Occipital lobe (tissue), 2 donors: ENCODE measurements around the gene GNG12. TPM values are rescaled to one million over a fixed set of nuclear protein-coding genes. Genes with fewer than 3 reads are reported as not detected.

Source experiments
- DNase-seq: peaks from one replicate; lab custom pipeline; 2025; lab: John Stamatoyannopoulos, UW
- total RNA-seq: library from RNA; depleted of rRNA; stranded (reverse); fragments of >200 nt; gene quantifications from one replicate; pipeline ENCODE4 v1.2.3, GENCODE V29; 2014

Gene GNG12
- total RNA-seq, 1 donor from 2014 or later = 29.9 TPM

DNA sequence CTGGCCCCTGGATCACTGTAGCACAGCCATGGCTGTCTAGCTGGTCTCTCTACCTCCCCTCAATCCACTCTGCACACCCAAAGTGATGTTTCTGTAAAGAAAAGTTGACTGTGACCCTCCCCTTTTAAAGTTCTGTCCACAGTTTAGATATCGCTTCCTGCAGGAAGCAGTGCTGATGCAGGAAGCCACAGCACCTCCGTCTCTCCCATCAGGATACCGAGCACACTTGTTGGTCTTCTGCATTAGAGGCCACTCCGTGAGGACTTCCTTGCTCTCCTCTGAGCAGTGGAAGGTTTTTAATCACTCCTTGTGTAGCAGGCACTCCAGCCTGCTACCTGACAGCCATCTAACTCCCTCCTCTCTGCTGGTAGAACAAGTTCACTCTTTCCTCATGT is 78.7 kb downstream of the GNG12 start:
- no peak for DNase-seq

DNA sequence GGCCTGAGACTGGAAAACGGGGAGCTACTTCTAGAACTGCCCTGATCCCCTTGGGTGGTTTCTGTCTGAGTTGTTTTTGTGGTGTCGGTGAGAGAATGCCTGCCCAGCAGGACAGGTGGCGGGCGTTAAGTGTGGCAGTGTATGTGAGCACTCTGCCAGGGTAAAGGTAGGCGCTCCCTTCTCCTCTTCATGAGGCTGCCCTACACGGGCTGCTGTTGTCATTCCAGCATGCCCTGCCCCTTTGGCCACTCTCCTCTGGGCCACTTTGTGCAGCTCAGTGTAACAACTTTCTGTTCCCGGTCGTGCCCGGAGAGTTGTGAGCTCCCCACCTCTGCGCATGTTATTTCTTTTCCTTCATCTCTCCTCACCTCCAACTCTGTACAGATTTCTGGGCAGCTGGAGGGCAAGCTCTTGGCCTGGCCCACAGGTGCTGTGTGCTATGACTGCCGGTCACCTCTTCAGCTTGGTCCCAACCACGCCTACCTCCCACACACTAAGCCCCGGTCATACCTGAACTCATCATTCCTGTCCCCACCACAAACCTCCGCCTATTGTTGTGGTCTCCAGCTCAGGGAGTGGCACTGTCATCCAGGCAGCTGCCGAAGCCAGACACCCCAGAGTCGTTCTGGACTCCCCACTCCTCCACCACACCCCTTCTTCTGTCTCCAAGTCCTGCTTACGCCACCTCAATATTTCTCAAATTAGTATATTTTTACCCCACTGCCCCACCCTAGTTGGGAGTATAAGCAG is 79.3 kb downstream of the GNG12 start:
- no peak for DNase-seq

DNA sequence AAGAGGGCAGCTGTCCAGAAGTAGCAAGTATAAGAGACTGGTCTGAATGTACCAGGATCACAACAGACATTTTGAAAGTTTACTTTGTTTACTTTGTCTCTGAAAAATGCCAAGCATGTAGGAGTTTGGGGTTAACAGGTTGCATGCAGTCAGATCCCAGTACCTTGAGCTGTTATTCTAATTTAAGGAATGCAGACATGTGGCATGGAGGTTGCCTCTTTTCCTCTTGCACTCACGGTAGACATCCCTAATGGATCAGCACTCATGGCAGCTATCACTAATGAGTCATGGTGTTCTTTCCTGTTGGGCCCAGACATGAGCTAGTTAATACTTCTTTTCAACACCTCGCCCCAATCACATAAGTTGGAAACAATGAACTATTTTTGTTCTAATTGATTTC is 81.0 kb downstream of the GNG12 start:
- DNase-seq = no peak

DNA sequence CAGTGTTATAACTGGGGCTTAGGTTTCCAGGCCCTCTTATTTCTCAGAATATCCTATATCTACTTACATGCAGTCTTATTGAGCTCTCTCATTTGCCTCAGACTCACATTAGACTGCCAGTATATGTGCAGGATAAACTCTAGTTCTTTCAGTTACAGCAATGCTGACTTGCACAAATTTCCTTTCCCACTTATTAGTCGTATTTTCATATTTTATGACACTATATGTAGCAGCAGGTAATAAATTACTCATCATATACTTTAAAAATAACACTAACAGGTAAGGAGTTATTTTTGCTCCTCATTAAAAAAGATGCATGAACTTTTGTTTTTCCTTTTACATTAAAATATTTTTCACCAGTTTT is 82.6 kb downstream of the GNG12 start:
- DNase-seq = no peak

DNA sequence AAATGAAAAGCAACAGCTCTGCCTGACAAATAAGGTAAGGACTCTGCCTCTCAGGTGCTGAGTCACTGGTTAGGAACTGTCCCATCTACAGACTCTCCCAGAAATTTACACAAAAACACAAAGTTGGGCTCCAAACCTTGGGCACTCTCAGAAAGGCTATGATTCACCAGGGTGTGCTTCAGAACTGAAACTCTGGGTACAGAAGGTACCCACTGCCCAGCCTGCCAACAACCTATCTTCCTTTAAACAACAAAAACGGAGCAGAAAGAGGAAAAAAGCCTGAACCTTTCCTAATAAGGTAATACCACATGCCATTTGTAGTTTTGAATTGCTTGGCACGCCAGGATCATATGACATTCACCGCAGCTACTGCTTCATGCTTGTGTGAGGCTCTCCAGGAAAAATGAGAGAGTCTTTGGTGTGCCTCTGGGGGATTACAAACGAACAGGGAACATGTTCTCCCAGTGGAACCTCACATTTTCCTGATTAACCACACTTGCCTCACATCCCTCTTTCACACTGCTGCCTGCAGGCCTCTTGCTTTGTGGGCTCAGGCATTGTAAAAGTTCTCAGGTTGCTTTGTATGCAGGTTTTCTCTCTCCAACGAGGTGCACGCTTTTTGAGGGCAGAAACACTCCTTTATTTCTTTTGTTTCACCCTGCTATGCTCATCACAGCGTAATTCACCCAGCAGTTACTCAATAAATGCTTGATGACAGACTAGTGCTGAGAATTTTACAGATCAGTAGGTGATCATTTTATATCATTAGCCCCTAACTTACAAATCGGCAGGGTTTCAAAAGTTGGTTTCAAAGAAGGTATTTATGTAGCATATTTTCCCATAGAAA is 83.2 kb downstream of the GNG12 start:
- DNase-seq = no peak

DNA sequence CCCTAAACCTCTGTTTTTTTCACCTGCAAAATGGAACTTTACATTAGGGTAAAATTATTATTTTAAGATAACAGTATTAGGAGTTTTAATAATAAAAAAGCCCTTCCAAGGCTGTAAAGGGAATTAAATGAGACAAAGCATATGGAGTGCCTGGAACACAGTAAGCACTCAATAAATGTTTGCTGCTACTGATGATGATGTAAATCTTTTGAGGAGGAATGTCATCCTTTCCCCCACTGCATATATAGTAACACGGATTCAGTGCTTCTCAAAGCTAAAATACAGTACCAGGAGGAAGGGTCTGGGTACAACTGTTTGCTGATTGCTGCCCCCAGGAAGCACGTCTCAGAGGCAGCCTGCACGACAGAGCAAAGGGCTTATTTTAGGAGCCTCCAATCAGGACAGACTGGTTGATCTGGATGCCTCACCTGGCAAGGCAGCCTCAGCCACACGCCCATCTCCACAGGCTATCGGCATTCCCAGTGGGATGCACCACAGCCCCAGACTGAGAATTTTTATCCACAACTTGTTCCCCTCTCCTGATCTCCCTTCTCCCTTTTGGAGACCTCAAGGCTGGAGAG is 83.9 kb downstream of the GNG12 start:
- no peak for DNase-seq

DNA sequence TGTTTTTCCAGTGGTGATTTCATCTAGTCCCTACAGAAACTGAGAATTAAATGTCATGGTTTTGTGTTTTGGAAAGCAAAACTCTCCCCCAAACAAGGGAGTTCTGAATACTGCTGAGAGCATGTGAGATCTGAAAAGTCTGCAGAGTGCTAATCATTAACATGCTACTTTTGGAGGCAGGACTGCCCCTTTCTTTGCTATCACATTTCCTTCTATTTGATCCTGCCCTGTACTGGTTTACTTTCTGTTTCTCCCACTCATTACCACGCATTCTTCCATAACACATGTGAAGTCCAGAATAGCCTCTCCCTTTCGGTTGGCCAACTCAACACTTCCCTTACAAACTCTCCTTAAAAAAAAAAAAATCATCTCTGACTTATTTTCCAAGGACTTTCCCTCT is 84.6 kb downstream of the GNG12 start:
- DNase-seq = no peak

DNA sequence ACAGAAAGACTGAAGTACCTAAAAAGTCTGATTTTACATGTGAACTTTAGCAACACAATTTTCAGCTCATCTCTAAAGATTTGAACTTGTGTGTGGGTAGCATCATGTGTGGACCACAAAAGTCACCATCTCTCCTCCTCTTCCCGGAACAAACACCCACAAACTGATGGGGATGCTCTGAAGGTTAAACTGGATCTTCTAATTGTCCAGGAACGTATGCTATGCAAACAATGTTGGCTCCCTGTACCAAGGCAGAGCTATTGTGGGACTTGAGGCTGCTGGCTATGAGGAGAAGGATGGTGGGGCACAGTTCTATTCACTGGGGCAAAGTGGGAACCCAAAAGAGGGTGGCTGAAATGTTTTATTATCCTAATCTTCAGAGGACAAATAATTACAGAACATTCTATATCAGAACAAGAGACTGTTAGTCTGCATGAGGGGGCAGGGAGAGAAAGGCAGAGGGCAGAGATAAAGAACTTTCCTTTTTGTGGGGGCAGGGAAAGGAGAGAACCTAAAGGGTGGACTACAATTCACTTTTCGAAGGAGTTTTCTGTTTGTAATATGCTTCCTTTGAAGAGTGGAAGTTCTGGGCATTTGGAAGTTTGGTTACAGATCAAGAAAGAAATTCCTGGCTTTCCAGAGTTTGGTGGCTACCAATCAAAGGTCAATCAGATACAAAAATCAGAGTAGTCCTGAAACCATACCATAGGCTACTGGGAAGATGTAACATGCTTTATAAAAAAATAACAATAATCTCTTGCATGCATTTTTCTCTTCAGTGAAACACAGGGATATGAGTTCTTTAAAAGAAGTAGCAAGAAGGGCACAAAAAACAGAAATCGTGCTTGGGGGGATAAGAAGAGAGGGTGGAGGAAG is 85.4 kb downstream of the GNG12 start:
- no peak for DNase-seq

DNA sequence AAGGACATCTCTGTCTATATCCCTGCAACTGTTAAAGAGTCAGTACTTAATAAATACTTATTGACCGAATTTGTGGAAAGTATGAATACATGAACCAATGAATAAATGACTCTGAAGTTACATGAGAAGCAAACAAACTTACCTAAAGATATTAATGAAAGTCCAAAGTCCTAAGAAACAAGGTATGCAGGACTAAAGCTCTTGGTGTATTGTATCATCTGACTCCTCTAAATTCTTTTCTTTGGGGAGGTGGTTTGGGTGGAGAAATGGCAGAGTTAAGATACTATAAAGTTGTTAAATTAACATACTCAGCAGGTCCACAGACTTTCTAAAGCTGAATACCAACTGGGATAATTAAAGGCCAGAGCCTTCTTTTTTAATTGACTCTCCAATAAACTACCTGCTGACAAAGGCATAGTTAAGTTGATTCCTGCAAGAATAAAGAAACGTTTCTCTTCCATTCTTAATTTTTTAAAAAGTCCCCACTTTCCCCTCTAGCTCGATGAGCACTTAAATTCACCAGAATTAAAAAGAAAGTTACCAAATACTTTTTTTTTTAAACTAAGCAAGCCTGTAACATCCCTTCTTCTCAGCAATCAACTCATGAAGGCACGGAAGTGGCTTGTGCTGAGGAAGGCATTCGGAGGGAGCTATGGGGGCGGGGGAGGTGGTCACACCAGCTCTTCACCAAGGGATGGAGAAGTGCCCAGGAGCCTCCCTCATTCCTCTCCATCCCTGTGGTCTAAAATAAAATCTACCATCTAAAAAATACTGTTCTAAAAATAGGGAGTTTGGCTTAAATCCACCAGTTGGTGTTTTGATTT is 87.2 kb downstream of the GNG12 start:
- no peak for DNase-seq

DNA sequence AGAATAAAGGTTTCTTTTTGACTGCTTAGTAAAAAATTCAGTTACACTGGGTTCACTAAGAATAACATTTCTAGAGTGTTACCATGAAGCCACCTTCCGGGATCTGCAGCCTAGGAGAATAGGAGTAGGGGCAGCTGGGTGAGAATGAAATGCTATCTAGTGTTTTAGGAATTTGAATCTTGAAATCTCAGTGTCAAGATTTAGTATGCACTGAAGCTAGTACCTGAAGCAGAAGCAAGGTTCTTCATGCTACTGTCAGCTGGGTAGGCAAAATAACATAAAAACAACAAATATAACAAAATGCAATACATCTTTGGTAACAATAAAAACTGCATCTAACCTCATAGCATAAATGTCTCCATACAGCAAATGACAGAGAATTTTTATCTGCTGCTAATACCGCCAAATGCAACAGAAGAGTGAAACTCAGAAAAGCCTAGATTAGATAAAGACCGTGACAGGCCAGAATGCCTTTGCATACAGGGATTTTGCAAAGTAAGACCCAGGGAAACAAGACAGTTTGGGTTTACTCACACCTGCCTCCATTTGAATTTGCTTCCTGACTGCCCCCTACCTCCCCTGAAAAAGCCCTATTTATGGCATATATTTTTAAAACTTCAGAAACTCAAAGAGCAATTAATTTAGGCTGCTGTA is 90.1 kb downstream of the GNG12 start:
- DNase-seq = no peak

DNA sequence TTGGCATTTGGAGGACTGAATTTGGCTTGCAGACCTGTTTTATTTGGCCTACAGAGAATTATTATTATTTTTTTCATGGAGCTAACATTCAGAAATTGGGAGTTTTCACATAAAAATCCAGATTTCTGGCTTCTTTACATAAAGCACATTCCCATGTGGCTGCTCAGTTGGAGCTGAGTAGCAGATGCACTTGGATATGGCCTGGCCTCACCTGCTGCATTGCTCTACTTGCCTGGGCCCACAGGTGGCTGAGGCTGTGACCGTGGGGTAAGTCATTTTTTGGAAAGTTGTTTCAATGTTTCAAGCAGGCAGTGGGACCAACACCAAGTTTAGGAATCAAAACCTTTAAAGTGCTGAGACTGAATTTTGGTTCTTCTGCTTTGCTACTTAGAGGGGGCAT is 91.5 kb downstream of the GNG12 start:
- DNase-seq = no peak

DNA sequence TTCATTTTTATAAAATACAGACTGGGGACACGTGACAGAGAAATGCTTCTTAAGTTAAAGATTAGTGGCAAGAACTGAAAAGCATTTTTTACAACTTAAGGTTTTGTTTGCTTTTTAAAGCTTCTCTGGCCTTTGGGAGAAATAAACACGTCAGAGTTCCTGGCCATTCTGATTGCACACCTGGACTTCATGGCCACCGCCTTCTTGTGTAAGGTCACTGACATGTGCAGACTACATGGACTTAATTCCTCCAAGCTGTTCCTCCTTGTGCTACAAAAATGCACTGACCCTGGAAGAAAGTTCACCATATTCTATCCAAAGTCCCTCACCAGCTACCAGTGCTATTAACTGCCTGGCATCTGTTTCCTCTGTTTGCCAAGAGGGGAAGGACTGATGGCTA is 92.1 kb downstream of the GNG12 start:
- DNase-seq = no peak

DNA sequence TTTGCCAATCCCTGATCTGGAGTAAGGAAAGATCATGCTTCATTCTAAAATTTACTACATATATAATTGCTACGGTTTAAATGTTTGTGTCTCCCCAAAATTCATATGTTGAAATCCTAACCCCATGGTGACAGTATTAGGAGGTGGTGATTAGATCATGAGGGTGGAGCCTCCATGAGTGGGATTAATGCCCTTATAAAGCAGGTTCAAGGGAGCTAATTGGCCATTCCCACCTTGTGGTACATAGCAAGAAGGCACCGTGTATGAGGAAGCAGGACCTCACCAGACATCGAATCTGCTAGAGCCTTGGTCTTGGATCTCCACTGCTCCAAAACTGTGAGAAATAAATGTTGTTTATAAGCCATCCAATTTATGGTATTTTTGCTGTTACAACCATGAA is 92.7 kb downstream of the GNG12 start:
- DNase-seq = no peak

DNA sequence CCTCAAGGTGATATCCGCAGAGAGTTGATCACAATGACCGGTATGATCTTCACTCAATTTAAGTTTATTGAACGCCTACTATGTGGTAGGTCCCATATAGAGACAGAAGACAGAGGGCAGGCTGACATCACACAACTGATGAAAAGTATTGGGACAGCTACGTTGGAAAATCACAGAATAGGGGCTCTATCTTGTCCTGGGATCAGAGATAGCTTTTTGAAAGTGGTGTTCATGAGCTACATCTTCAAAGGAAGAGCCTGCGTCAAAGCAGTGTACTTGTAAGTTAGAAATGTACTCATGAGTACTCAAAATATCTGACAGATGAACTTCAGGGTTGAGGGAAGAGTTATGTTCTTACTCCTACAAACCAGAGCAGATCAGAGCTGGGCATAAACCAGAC is 93.9 kb downstream of the GNG12 start:
- DNase-seq = no peak

DNA sequence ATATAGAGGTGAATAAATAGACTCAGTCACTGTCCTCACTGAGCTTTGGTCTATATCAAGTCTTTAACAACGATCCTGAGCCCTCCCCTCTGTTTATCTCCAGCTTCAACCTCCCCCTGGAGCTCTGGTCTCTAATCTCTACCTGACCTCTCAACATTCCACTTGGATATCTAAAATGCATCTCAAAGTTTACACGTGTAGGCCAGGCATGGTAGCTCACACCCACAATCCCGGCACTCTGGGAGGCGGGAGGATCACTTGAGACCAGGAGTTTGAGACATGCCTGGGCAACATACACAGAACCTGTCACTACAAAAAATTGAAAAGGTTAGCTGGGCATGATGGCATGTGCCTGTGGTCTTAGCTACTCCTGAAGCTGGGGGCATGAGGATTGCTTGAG is 94.9 kb downstream of the GNG12 start:
- DNase-seq = no peak

DNA sequence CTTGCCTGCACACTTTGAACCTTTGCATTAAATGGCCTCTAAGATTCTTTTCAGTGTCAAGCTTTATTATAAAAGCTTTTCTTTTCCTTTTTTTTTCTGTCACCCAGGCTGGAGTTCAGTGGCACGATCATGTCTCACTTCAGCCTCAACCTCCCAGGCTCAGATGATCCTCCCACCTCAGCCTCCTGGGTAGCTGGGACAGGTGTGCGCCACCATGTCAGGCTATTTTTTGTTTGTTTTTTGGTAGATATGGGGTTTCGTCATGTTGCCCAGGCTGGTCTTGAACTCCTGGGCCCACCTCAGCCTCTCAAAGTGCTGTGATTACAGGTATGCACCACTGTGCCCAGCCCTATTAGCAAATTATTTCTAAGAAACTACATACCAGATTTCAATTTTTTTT is 95.4 kb downstream of the GNG12 start:
- DNase-seq = no peak

DNA sequence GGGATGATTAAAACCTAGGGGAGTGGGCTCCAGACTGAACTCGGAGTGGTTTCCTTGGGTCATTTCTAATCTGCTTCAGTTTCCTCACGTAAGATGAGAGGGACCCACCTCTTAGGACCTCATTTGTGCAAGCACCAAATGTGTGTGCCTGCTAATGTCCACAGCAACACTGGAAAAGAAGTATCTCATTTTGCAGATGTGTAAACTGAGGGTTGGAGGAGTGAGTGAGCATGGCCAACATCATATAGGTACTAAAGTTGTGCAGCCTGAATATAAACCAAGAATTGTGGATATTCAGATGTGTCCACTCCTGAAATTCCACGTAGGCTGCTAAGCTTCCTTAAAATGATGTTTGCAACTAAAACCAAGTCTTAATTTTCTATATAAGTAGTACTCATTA is 96.5 kb downstream of the GNG12 start:
- DNase-seq = no peak

DNA sequence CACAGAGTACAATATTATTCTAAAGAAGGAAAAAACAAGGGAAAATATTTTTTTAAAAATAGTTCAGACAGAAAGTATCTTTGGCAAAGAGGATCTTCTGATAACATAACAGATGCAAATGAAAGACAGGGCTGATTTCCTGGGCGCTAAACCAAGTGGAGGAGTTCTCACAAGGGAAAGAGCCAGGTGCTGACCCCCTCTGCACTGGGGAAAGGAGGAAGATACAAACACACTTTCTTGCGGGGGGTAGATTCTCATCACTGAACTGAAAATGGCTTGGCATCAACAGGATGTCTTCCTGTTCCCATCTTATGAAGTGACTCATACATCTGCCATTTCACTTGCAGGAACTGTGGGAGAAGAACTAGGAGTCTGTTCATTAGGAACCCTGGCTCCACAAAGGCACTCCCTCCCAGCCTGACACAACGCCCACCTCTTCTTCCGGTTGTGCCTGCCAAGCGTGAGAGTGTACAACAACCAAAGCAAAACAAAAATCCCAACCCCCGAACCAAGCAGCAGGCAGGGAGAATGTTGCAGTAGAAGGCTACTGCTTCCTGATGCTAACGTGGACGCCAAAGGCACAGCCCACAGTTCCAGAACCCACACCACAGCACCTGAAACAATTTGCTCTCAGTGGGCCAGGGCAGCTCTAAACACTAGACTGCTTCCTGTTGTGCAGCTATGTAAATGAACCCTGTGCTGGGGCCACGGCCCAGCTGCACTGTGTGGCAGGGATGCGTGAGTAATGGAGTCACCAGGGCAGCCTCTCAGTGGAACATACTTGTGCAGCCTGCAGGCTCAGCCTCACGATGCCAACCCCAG is 97.2 kb downstream of the GNG12 start:
- peak; percentile 70 for DNase-seq

DNA sequence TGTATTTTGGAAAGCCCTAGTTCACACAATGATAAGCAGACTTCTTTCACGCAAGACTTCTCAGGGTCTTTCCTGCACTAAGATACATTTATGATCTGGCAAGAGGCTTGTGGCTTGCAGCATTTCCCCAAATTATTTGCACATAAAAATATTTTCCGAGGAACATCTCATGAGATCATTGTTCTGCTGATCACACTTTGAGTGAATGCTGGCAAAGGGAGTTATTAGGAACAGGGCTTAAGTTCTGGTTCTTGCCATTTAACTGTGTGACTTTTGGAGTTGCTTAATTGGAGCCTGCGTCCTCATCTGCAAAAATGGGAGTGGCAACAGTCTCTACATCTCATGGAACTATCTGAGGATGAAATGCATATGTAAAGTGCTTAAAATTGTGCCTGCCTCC is 98.1 kb downstream of the GNG12 start:
- no peak for DNase-seq

DNA sequence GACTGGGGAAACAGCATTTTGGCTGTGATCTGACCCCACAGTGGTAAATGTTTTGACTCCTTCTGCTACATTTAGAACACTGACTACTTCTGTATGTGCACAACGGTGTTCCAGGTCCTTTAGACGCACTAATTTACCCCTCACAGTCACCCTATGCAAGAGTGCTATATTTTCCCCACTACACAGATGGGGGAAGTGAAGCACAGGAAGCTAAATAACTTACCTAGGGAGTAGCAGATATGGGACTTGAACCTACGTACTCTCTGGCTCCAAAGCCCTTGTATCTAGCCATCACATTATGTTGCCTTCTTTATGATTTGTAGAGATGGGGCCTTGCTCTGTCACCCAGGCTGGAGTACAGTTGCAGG is 99.0 kb downstream of the GNG12 start:
- no peak for DNase-seq
